ENCODE data around the gene MCRIP2.

The MCRIP2 gene

DNA sequence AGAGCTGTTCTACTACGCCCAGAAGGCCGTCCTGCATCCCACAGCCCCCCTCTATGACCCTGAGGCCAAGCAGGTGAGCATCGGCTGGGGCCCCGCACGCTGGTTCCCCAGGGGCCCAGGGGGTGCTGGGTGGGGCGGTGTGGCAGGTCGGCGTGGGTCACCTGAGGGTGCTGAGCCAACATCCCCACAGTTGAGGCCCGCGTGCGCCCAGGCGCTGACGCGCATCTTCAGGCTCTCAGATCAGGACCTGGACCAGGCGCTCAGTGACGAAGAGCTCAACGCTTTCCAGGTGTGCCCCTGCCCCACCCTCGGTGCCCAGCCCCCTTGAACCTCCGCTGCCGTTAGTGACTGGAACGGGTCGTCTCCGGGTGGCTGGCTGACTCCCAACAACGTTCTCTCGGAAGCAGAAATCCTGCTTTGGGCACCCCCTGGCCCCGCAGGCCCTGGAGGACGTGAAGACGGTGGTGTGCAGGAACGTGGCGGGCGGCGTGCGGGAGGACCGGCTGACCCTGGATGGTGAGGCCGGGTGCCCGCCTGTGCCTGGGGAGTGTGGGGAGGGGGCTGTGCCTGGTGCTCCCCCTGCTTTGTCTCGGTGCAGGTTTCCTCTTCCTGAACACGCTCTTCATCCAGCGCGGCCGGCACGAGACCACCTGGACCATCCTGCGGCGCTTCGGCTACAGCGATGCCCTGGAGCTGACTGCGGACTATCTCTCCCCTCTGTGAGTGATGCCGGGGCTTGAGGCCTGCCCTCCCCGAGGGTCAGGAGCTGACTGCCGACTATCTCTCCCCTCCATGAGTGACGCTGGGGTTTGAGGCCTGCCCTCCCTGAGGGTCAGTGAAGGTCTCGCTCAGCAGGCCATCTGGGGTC is 29.1 kb downstream of the MCRIP2 start:
- H3K27me3 ChIP-seq (ENCODE audit: insufficient read depth, low read length): no peaks in the 10 kb centered on the region
- no peak overlapping the region for H2AFZ ChIP-seq (ENCODE audit: low read length)
- H3K79me2 ChIP-seq (ENCODE audit: insufficient read depth, low read length): no peaks in the 10 kb centered on the region
- H3K4me1 ChIP-seq (ENCODE audit: insufficient read depth, low read length, severe bottlenecking): peaks cover 16% of the 10 kb centered on the region
- no peaks in the 10 kb centered on the region for H3F3A ChIP-seq (ENCODE audit: insufficient read depth, low read length)
- H3K4me2 ChIP-seq (ENCODE audit: low read length): no peak overlapping the region
- TF ChIP-seq CTCF (IDR thresholded peaks at IDR 0.05; ENCODE audit: low read length): no peak
- TF ChIP-seq EZH2 (IDR thresholded peaks at IDR 0.05; ENCODE audit: borderline replicate concordance, low read length): no peak
- H3K36me3 ChIP-seq (ENCODE audit: insufficient read depth, low read length): peaks cover 56% of the 10 kb centered on the region
- no peaks in the 10 kb centered on the region for H3K9me2 ChIP-seq (ENCODE audit: low read depth, low read length)
- H3K4me3 ChIP-seq (ENCODE audit: low read depth, low read length, poor library complexity, severe bottlenecking): no peak overlapping the region
- no peaks in the 10 kb centered on the region for H4K20me1 ChIP-seq (ENCODE audit: insufficient read depth, low read length)
- no peak overlapping the region for H3K9ac ChIP-seq (ENCODE audit: low read length)
- H3K9me3 ChIP-seq (ENCODE audit: low read length): no peaks in the 10 kb centered on the region
- H3K27ac ChIP-seq (ENCODE audit: low read depth, low read length, poor library complexity, severe bottlenecking): no peak overlapping the region

DNA sequence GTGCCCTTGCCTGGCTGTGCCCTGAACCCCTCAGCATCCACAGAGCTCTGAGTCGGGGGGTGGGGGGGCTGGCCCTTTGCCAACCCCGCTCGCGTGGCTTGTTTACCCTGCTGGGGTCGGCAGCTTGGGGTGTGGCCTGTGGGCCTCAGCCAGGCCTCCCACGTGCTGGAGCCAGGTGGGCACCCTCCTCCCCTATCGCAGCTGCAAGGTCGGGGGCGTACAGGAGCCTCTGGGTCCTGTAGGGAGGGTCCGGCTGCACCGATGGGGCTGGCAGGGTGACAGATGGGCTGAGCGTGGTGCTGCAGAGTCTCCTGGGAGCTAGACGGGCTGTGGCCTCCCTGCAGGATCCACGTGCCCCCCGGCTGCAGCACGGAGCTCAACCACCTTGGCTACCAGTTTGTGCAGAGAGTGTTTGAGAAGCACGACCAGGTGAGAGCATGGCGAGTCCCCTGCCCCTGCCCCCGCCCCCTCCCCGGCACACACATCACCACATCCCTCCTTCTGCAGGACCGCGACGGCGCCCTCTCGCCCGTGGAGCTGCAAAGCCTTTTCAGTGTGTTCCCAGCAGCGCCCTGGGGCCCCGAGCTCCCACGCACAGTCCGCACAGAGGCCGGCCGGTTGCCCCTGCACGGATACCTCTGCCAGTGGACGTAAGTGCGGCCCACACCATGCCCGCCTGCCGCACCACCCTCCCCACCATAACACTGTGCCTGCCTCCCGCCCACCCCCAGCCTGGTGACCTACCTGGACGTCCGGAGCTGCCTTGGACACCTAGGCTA is 29.9 kb downstream of the MCRIP2 start:
- Histone ChIP-seq H3K36me3 (ENCODE audit: insufficient read depth, low read length) (peaks cover 51% of the 10 kb centered on the region), H3K4me2 (ENCODE audit: low read length) (no peak overlapping the region), H3K79me2 (ENCODE audit: insufficient read depth, low read length) (no peaks in the 10 kb centered on the region), H3K9ac (ENCODE audit: low read length) (no peak overlapping the region), H4K20me1 (ENCODE audit: insufficient read depth, low read length) (no peaks in the 10 kb centered on the region), H3K4me1 (ENCODE audit: insufficient read depth, low read length, severe bottlenecking) (peaks cover 16% of the 10 kb centered on the region), H3K9me3 (ENCODE audit: low read length) (no peaks in the 10 kb centered on the region), H2AFZ (ENCODE audit: low read length) (no peak overlapping the region), H3K9me2 (ENCODE audit: low read depth, low read length) (no peaks in the 10 kb centered on the region), H3F3A (ENCODE audit: insufficient read depth, low read length) (no peaks in the 10 kb centered on the region), H3K4me3 (ENCODE audit: low read depth, low read length, poor library complexity, severe bottlenecking) (no peak overlapping the region), H3K27ac (ENCODE audit: low read depth, low read length, poor library complexity, severe bottlenecking) (no peak overlapping the region), H3K27me3 (ENCODE audit: insufficient read depth, low read length) (no peaks in the 10 kb centered on the region)
- TF ChIP-seq EZH2 (IDR thresholded peaks at IDR 0.05; ENCODE audit: borderline replicate concordance, low read length) (no peak), CTCF (IDR thresholded peaks at IDR 0.05; ENCODE audit: low read length) (no peak)

DNA sequence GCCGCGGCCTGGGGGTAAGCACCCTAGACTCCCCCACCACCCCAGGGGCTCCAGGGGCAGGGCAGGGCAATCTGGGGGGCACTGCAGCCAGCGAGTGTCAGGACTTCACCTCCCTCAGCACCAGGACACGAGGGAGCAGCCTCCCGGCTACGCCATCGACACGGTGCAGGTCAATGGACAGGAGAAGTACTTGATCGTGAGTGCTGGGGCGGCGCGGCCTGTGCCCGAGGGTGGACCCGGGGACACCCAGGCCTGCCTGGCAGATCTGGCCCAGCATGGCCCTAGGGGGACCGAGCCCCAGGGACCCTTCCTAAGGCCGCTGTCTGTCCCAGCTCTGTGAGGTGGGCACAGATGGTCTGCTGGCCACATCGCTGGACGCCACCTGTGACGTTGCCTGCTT is 30.7 kb downstream of the MCRIP2 start:
- no peak overlapping the region for H2AFZ ChIP-seq (ENCODE audit: low read length)
- H3F3A ChIP-seq (ENCODE audit: insufficient read depth, low read length): no peaks in the 10 kb centered on the region
- H3K4me1 ChIP-seq (ENCODE audit: insufficient read depth, low read length, severe bottlenecking): peaks cover 21% of the 10 kb centered on the region
- H4K20me1 ChIP-seq (ENCODE audit: insufficient read depth, low read length): no peaks in the 10 kb centered on the region
- H3K36me3 ChIP-seq (ENCODE audit: insufficient read depth, low read length): peaks cover 51% of the 10 kb centered on the region
- H3K4me3 ChIP-seq (ENCODE audit: low read depth, low read length, poor library complexity, severe bottlenecking): no peak overlapping the region
- H3K9ac ChIP-seq (ENCODE audit: low read length): no peak overlapping the region
- TF ChIP-seq CTCF (IDR thresholded peaks at IDR 0.05; ENCODE audit: low read length) (no peak), EZH2 (IDR thresholded peaks at IDR 0.05; ENCODE audit: borderline replicate concordance, low read length) (no peak)
- no peaks in the 10 kb centered on the region for H3K79me2 ChIP-seq (ENCODE audit: insufficient read depth, low read length)
- no peaks in the 10 kb centered on the region for H3K9me3 ChIP-seq (ENCODE audit: low read length)
- H3K27me3 ChIP-seq (ENCODE audit: insufficient read depth, low read length): no peaks in the 10 kb centered on the region
- no peak overlapping the region for H3K4me2 ChIP-seq (ENCODE audit: low read length)
- H3K27ac ChIP-seq (ENCODE audit: low read depth, low read length, poor library complexity, severe bottlenecking): no peak overlapping the region
- no peaks in the 10 kb centered on the region for H3K9me2 ChIP-seq (ENCODE audit: low read depth, low read length)
